Astrocyte (in vitro differentiated cells and primary cell): Measurements from ENCODE around the gene CCDC197.

ENCODE experiments used
- EZH2 ChIP-seq: IDR thresholded peaks from 2 replicates; pipeline ENCODE4 v1.6.1; 2012; ENCODE audit warnings: mild to moderate bottlenecking, low read length, inconsistent platforms; ENCODE audit not compliant: insufficient read depth
- TF ChIP-seq, protein P1 (sequence below): IDR thresholded peaks from 2 replicates; pipeline ENCODE4 v1.5.1; 2011; ENCODE audit warnings: low read depth, mild to moderate bottlenecking, inconsistent platforms, low read length, moderate library complexity; ENCODE audit not compliant: insufficient read depth

DNA sequence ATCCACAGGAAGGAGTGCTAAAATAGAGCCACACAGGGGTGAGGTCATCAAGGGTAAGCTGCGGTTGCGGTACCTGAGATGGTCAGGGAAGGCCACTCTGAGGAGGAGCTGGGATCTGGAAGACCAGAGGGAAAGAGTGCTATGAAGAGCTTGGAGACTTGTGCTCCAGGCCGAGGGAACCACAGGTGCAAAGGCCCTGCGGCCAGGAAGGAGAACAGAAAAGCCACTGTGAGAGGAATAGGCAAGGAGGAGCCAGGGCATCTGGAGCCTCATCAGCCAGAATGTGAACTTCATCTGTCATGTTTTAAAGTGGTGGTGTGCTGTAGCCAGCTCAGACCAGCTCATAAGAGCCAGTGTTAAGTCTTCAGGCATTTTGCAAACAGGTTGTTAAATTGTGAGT, 5.5 kb upstream of the CCDC197 start:
- TF ChIP-seq, protein P1, sequence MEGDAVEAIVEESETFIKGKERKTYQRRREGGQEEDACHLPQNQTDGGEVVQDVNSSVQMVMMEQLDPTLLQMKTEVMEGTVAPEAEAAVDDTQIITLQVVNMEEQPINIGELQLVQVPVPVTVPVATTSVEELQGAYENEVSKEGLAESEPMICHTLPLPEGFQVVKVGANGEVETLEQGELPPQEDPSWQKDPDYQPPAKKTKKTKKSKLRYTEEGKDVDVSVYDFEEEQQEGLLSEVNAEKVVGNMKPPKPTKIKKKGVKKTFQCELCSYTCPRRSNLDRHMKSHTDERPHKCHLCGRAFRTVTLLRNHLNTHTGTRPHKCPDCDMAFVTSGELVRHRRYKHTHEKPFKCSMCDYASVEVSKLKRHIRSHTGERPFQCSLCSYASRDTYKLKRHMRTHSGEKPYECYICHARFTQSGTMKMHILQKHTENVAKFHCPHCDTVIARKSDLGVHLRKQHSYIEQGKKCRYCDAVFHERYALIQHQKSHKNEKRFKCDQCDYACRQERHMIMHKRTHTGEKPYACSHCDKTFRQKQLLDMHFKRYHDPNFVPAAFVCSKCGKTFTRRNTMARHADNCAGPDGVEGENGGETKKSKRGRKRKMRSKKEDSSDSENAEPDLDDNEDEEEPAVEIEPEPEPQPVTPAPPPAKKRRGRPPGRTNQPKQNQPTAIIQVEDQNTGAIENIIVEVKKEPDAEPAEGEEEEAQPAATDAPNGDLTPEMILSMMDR: no peak
- TF ChIP-seq EZH2: no peak
